Fibroblast of the conjunctiva (primary cell): ENCODE data around the gene PLCG1.
"Not testable (repeated sequence)": the region's sequence is repeated elsewhere in the genome, so short reads cannot be mapped to it uniquely, and the experiment has no call there.

Source experiments
- DNase-seq: peaks from one replicate; pipeline ENCODE4 v3.0.0-alpha.2; 2010; ENCODE audit warnings: low read depth

The PLCG1 gene

DNA sequence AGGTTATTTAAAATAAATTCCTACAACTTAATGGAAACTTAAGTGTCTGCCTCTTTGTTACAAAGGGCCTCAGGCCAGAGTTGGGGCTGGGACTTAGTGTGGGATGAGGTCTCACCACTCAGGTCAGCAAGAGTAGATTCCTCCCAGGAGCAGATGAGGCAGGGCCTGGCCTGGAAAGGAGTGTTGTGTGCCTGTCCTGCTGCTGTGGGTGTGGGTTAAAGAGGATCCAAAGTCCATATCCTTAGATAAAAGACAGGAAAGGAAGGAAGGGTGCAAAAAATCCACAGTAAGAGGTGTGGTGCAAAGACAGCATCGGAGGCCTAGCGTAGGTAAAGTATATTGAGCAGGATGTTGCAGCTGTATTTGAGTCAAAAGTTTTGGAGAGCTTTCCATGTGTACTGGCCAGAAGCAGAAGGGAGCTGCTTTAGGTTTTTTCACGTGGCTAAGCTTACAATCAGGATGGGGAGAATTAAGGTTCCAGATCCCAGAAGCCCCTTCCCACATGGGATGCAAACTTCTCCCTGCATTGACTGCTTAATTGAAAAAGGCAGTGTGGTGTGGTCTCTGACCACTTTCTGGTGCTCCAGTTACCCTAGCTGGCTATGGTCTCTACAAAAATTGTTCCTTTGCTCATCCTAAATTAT lies 12.8 kb upstream of the PLCG1 start:
- DNase-seq: no peak

DNA sequence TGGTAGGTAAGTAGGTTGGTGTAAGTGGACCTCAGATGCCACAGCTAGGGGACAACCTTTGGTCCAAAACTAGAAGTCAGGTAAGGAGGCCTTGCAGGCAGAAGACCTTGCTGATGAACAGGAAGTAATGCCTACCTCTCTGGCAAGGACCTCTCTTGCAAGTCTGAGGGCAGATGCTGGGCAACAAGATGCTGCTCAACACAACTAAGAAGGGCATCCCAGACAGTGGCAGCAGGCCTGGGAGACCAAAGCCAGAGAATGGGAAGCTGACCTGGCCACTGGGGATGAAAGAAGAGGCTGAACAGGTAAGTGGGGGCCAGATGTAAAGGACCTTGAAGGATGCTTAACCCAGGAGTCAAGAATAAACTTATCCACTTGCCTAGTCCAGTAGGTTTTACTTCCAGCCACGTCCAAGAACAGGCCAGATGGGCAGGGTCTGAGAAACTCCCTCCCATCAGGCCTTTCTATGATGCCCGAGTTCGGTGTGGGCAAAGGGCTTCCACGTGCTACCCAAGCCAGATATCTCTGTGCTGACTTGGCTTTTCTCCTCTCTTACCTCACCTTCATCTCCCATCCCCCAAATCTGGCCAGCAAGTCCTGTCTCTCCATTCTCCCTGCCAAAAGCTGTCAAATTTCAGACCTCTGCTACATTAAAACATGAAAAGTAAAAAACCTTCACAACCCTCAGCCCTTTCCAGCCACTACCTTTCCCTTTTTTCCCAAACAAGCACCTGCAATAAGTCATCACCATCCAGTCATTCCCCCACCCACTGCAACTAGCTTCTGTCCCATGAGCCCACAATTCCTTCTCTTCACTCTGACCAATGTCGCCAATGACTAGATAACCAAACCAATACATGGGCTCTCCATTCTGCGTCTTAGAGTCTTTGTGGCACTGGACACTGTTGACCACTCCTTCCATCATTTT lies 11.5 kb upstream of the PLCG1 start:
- no peak for DNase-seq

DNA sequence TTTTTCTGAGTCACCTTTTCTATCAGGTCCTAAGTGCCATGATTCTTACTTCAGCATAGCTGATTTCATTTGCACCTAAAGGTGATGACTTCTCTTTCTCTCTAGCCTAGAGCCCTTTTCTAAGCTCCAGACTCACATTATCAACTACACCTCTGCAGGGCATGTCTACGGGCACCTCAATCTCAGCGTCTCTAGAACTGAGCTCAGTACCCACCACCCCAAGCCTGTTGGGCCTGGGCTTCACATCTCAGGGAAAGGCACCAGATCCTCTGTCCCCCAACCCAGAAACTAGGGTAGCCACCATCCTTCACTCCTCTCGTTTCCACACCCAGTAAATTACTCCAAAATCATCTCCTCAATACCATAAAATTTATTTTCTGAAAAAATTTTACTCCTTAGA lies 10.6 kb upstream of the PLCG1 start:
- no peak for DNase-seq

DNA sequence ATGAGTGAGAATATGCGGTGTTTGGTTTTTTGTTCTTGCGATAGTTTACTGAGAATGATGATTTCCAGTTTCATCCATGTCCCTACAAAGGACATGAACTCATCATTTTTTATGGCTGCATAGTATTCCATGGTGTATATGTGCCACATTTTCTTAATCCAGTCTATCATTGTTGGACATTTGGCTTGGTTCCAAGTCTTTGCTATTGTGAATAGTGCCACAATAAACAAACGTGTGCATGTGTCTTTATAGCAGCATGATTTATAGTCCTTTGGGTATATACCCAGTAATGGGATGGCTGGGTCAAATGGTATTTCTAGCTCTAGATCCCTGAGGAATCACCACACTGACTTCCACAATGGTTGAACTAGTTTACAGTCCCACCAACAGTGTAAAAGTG lies 9.0 kb upstream of the PLCG1 start:
- not testable (repeated sequence) for DNase-seq

DNA sequence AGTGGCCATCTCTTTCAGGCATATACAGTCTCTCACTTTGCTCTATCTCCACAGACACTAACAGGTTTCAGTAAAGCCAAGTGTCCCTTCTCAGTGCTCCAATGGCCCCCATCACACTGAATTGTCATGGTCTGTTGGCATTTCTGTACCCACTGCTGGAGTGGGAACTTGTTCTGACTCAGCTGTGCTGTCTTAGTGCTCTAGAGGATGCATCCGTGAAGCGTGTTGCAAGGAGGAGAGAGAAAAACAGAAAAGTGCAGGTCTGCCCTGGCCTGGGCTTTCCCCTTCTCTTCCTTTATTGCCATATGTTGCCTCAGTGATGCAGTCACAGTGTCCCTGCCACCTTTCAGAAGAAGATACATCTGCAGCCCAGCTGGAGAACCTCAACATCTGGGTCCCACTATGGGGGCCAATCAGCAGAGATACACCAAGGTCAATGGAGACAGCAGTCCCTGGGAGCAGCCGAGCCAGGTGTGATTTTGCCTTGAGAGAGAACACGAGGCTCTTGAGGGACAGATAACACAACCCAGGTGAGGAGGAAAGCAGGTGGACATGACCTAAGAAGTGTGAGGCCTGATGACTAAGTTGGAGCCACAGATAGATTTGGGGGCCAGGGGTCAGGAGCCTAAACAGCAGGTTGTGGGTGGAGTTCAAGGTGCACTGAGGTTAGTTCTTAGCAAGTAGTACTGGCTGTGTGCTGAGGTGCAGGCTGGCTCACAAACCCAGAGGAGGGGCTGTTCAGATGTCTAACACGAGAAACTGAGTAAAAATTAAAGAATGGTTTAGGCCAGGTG lies 5.6 kb upstream of the PLCG1 start:
- no peak for DNase-seq

DNA sequence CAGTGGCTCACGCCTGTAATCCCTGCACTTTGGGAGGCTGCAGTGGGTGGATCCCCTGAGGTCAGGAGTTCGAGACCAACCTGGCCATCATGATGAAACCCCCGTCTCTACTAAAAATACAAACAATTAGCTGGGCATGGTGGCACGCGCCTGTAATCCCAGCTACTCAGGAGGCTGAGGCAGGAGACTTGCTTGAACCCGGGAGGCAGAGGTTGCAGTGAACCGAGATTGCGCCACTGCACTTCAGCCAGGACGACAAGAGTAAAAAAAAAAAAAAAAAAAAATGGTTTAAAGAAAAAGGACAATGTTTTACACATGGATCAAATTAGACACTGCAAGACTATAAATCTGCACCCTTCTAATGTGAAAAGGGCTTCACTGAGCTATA lies 5.0 kb upstream of the PLCG1 start:
- DNase-seq: not testable (repeated sequence)

DNA sequence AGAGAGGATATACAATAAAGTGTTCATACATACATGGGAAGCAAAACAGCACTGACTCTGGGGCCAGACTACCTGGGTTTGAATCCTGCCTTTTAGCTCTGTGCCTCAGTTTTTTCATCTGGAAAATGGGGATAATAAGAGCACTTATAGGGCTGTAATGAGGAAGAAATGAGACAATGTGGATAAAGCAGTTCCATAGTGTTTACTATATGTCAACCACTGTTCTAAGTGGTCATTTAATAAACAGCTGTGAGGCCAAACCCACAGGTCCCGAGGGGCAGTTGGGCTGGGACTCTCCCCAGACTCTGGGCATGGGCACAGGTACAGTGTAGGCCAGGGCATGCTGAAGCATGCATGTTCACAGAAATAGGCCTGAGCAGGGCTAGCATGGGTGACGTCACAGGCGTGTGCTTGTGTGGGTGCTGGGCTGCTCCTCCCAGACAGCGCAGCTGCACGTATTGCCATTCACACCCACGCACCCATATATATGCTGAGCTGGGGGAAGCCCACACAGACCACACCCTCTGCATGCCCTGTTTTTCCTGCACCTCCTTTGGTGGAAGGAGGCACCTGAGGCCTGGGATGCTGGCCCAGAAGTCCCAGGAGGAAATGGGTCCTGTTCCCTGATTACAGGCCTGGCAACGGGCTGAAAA lies 3.5 kb upstream of the PLCG1 start:
- no peak for DNase-seq

- DNase-seq: no peak
Observed at GRCh38 chr20:41134362-41135186, 2.8 kb upstream of the PLCG1 start.

- no peak for DNase-seq
Observed at GRCh38 chr20:41135187-41135887, 2.0 kb upstream of the PLCG1 start.

GRCh38 chr20:41135888-41136679 lies 1.3 kb upstream of the PLCG1 start:
- DNase-seq: no peak

DNA sequence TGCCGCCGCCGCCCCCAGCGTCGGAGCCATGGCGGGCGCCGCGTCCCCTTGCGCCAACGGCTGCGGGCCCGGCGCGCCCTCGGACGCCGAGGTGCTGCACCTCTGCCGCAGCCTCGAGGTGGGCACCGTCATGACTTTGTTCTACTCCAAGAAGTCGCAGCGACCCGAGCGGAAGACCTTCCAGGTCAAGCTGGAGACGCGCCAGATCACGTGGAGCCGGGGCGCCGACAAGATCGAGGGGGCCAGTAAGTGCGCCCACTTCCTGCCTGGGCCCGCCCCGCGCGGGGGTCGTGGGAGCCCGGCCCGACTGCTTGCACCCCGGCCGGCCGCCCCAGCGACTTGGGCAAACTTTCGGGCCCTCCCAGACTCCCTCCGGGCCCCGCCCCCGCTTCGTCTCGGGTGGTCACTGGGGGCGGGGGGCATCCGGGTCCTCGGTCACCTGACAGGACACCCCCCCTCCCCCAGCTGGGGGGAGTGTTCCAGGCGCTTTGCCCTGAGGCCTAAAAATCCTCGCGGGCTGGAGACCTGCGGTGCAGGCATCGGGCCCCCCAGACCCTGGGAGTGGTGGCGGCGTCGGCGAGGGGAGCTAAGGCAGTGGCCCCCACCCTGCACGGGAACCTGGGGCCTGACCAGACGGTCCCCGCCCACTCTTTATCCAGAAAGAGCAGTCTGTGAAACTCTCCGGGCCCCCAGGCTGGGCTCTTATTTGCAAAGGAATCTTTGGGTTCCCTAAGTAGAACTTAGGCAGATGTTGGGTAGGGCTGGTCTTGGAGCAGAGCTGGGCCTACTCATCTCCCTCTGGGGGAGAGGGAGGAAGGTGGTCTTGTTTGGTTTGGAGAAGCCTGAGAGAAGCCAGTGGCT lies 501 bp downstream of the PLCG1 start:
- peak; percentile 31 for DNase-seq

DNA sequence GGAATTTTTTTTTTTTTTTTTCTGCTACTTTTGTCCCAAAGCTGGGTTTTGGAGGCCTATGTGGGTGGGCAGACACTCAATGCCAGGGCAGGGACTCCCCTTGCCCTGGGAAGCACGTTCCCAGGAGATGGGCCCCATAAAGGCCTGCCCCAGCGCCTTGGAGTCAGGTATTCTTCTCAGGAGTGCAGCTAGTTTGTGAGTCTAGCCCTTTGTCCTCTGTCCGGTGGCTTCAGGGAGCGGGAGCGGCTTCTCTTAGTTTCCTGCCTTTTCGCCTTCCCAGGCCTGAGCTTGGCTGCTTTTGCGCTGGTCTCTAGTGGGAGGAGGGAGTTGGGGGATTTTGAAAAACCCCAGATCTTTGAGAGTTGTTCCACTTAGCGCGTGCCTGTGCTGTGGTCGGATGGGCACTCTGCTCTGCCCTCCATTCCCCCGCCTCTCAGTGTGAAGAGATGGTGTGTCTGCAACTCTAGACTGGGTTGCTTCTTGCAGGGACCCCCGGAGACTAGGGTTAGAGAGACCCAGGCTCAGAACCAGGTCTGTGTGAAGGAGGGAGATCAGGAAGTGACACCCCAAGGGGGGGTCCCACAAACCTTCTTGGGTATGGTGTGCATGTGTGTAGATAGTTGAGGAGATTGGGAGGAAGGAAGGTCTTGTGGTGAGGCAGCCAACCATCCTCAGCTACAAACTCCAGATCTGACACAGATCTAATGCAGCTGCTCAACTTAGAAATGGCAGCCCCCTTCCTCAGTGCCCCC lies 1.3 kb downstream of the PLCG1 start:
- no peak for DNase-seq

GRCh38 chr20:41139227-41140093 lies 2.1 kb downstream of the PLCG1 start:
- no peak for DNase-seq

DNA sequence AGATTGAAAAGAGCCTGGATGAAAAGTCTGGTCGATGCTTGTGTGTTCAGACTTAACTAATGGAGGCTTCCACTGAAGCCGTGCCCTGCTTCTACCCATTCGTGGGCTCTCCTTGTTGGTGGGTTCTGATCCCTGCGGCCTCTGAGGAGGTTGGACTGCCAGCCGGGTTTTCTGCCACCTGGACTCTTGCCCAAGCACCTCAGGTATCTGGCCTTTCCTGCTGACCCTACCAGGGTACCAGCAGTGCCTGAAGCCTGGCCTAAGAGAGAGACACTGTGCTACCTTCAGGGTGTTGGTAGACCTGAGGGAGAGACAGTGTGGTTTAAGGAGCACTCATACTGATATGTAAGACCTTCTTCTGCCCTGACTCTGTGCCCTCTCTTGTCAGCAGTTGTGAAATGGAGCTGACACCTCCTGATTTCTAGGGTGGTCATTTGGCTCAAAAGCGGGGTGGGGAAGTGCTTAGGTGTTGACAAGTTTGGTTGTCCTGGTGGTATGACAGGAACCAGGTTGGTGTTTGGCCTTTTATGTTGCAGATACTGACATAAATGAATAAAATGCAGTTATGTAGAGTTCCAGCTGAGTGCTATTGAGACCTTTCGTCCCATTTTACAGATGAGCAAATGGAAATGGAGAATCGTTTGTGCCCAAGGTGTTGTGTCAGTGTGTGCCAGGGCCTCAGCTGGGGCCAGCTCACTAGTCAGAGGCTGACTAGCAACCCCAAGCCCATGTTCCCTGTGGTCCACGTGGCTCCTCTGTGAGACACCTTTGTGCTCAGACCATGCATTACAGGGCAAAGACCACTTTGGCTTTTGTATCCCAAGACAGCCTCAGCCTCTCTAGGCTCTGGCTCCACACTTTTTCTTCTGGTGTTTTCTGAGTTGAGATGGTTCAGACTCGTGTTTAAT lies 3.1 kb downstream of the PLCG1 start:
- no peak for DNase-seq

DNA sequence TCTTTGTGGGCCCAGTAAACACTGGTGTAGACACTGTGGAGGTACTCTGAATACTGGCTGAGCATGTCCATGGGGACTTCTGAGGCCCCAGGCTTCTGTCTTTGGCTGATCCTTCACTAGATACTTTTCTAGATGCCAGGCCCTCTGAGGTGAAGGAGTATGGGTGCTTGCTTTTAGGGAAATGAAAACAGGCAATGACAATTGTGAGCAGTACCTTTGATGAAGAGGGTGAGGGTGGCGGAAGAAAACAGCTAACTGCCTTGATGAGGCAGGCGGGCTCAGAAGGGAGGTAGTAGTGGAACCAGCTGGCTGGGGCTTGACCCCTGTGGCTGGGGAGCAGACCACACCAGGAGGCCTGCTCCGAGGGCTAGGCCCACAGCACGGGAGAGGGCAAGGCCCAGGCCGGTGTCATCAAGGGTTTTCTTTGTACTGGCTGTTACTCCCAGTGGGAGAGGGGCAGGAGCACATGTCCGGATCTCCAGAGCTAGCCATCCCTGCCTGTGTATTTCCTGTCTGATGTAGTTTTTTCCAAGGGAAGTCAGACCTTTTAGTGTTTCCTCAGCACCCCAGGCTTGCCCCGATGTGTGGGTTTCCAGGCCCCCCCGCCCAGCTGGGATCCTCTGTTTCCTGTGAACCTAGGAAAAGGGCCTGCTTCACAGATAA lies 3.9 kb downstream of the PLCG1 start:
- DNase-seq: no peak
